Measurements from ENCODE around the gene CTAGE15. TPM values are rescaled to one million over a fixed set of nuclear protein-coding genes. Genes with fewer than 3 reads are reported as not detected.
"Not testable (repeated sequence)": the region's sequence is repeated elsewhere in the genome, so short reads cannot be mapped to it uniquely, and the experiment has no call there.

The CTAGE15 gene
- total RNA-seq = 1 to 10 TPM in 1 of 2 donors, not detected in 1; 1.6 TPM

- H3K36me3 ChIP-seq; H3K9me3 ChIP-seq; H3K4me3 ChIP-seq; H3K27me3 ChIP-seq (replicated peaks; ENCODE audit: insufficient read depth); H3K27ac ChIP-seq; H3K4me1 ChIP-seq (replicated peaks); intact Hi-C loops (cut with DNase I); DNase-seq (ENCODE audit: low spot score): not testable (repeated sequence)
- WGBS = 100% methylated on average over 3 of the region's 20 CpGs
Measured at GRCh38 chr7:143571501-143571900, at the start of gene CTAGE15. CTAGE15 (plus strand) TSS chr7:143571801; CDS start chr7:143571818, 17 bp downstream.

- H3K27me3 ChIP-seq (replicated peaks; ENCODE audit: insufficient read depth); H3K9me3 ChIP-seq; H3K4me1 ChIP-seq (replicated peaks); H3K4me3 ChIP-seq; intact Hi-C loops (cut with DNase I); H3K27ac ChIP-seq; DNase-seq (ENCODE audit: low spot score); H3K36me3 ChIP-seq: not testable (repeated sequence)
- 0% methylated on average over 1 of the region's 9 CpGs for WGBS
Measured at GRCh38 chr7:143522309-143522916, 49.2 kb upstream of the CTAGE15 start.

GRCh38 chr7:143531169-143531926 lies 40.3 kb upstream of the CTAGE15 start:
- intact Hi-C loops (cut with DNase I); H3K4me1 ChIP-seq (replicated peaks); H3K27me3 ChIP-seq (replicated peaks; ENCODE audit: insufficient read depth); H3K36me3 ChIP-seq; DNase-seq (ENCODE audit: low spot score); H3K9me3 ChIP-seq; H3K4me3 ChIP-seq; H3K27ac ChIP-seq: not testable (repeated sequence)
- 80% methylated on average over 5 of the region's 6 CpGs for WGBS

GRCh38 chr7:143531932-143532331 lies 39.7 kb upstream of the CTAGE15 start:
- H3K9me3 ChIP-seq; intact Hi-C loops (cut with DNase I); H3K27ac ChIP-seq; H3K36me3 ChIP-seq; H3K4me3 ChIP-seq; H3K4me1 ChIP-seq (replicated peaks); H3K27me3 ChIP-seq (replicated peaks; ENCODE audit: insufficient read depth); DNase-seq (ENCODE audit: low spot score): not testable (repeated sequence)
- WGBS = no CpG with 5 or more reads among the region's 1 CpG

GRCh38 chr7:143533213-143533839 lies 38.3 kb upstream of the CTAGE15 start:
- H3K9me3 ChIP-seq; H3K4me3 ChIP-seq; H3K27ac ChIP-seq; H3K36me3 ChIP-seq; DNase-seq (ENCODE audit: low spot score); intact Hi-C loops (cut with DNase I); H3K27me3 ChIP-seq (replicated peaks; ENCODE audit: insufficient read depth); H3K4me1 ChIP-seq (replicated peaks): not testable (repeated sequence)
- WGBS = no CpG with 5 or more reads among the region's 6 CpGs

- WGBS = 100% methylated on average over 1 of the region's 1 CpG
- H3K9me3 ChIP-seq; DNase-seq (ENCODE audit: low spot score); intact Hi-C loops (cut with DNase I); H3K27me3 ChIP-seq (replicated peaks; ENCODE audit: insufficient read depth); H3K4me1 ChIP-seq (replicated peaks); H3K36me3 ChIP-seq; H3K4me3 ChIP-seq; H3K27ac ChIP-seq: not testable (repeated sequence)
Measured at GRCh38 chr7:143536443-143536842, 35.2 kb upstream of the CTAGE15 start.

- H3K36me3 ChIP-seq; intact Hi-C loops (cut with DNase I); DNase-seq (ENCODE audit: low spot score); H3K4me3 ChIP-seq; H3K27ac ChIP-seq; H3K27me3 ChIP-seq (replicated peaks; ENCODE audit: insufficient read depth); H3K9me3 ChIP-seq; H3K4me1 ChIP-seq (replicated peaks): not testable (repeated sequence)
- no CpG with 5 or more reads among the region's 7 CpGs for WGBS
Measured at GRCh38 chr7:143543288-143544038, 28.1 kb upstream of the CTAGE15 start.

GRCh38 chr7:143555968-143556367 lies 15.6 kb upstream of the CTAGE15 start:
- no CpG with 5 or more reads among the region's 1 CpG for WGBS
- H3K27me3 ChIP-seq (replicated peaks; ENCODE audit: insufficient read depth); H3K4me3 ChIP-seq; DNase-seq (ENCODE audit: low spot score); intact Hi-C loops (cut with DNase I); H3K9me3 ChIP-seq; H3K4me1 ChIP-seq (replicated peaks); H3K27ac ChIP-seq; H3K36me3 ChIP-seq: not testable (repeated sequence)
